HG03025 (cell line): ENCODE data around the gene GNB1.

Source experiments
- ATAC-seq: cut with Tn5 transposase; IDR thresholded peaks from one replicate; pipeline ENCODE4 v1.9.1; 2021; ENCODE audit warnings: mild to moderate bottlenecking, moderate library complexity; ENCODE audit not compliant: unreplicated experiment, low FRiP score

The GNB1 gene

GRCh38 chr1:1832820-1833219 lies 58.1 kb downstream of the GNB1 start:
- ATAC-seq = no peak

DNA sequence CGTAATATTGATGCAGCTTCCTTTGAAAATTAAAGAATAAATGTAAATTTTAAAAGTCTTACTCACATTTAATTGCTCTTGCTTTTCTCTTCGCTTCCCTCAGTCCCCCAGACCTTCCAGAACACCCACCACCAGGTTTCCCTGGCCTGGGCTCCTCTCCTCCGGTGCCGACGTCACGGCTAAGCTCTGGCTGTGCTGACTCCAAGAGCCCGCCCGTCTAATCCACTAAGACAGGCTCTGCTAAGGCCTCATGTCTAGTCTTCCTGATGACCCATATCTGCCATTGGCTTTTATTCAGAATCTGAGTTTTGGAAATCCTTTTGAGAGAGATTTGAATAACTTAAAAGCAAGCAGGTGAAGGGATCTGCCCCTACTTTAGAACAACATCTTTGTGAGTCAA lies 58.7 kb downstream of the GNB1 start:
- ATAC-seq = no peak

DNA sequence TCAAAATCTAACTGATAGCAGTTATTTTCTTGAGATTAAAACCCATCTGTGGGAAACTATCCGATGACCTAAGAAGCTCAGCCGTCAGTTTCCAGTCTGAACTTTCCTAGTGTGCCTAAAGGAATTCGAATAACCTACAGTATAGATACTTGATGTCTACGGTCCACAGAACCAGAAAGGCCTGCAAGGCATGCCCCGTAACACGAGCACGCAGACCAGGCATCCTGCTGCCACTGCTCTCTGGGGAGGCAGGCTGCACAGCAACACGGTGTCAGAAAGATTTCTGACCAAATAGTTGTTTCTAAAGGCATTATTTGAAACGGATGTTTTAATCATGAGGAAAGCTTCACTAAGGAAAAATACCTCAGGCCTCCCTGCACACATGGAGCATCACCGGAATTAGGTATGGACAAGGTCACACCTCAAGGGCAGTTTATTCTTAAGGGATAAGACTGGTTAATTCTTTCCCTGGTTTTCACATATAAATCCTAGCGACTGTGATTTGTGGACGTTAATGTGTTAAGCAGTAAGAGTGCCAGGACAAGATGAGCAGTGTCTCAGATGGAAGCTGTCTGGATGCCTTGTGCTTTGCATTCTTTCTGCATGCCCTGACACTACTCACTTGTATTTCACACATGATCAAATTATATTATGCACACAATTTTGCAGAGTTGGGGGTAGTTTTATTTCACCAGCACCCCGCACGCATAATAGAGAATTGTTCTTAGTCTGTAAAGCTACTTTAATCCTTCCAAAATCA lies 63.6 kb downstream of the GNB1 start:
- ATAC-seq = no peak

DNA sequence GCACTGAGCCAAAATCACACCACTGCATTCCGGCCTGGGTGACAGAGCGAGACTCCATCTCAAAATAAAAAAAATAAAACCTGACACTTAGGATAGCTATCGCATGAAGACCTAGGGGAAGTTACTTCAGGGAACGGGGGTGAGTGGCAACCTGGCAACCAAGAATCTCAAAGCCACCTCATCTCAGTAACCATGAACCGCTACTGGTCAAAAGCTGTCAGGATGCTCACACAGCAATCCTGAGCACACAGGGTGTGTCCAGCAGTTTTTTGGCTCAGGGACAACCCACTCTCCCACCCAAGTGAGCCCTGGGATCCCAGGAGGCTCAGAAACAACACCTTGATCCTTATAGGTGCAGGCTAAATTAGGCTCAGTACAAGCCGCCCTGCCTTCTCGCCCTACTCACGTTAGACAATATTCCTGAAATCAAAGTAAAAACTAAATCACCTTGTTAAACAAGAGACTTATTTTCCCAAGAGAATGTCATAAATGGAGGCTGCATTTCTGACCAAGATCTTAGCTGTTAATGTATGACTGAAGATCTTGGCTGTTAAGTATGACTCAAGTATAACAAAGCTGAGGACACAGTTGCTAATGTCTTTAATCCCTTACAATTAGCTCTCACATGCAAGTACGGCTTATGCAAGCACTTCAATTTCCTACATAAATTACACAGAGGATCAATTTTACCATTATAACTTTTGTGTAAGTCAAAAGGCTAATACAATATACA lies 64.4 kb downstream of the GNB1 start:
- ATAC-seq = no peak

DNA sequence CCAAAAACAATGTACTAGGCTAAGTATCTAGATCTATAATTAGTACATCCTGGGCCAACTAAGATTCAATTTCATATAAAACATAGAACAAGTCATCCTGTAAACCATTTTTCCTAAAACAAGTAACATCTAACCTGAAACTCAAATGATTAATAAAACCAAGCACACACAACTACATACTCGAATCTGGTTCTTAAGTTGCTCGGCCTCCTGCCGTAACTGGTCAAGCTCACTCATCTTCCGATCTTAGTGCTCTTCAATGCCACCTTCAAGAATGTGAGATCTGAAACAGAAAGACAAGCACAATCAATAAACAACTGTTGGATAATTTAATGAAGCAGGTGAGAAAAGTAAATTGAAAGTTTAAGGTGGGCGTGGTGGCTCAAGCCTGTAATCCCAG lies 65.7 kb downstream of the GNB1 start:
- no peak for ATAC-seq

DNA sequence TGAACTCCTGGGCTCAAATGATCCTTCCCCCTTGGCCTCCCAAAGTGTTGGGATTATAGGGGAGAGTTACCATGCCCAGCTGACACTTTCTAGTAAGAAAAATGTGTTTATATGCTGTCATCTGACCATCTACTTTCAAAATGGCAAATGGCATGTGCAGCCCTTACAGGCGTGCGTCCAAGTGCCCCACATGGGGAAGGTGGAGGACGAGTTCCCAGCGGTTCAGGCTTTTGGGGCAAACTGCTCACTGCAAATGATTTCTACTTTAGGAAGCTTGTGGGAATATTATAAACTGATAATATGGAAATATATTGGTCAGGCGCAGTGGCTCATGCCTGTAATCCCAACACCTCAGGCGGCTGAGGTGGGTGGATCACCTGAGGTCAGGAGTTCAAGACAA lies 71.1 kb downstream of the GNB1 start:
- ATAC-seq = no peak

- no peak for ATAC-seq
These were observed 73.7 kb downstream of the GNB1 start for GRCh38 chr1:1817221-1817620.

DNA sequence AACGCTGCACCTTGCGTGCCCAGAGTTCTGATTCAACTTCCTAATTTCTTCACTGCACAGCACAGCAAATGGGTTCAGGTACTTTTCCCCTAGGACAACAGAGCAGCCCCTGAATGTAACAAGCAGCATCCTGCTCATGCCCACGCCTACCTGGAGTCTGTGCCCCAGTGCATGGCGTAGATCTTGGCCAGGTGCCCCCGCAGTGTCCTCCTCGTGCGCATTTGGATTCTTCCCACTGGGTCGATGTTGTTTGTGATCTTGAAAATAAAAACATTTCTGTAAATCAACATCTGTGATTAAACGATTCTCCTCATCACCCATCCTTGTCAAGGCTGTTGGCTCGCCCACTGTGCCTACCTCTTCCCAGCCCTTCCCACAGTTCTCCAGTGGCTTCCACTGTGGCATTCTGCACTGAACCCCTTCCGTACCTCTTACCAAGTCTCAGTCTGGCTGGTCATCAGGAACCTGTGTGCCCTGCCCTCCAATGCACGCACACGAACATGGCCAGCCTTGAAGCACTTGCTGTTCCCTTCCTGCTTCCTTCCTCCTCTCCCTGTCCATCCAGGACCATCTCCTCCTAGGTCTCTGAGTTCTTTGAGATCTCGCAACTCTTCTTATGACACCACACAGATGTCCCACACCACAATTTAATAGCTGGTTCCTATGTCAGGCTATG lies 75.1 kb downstream of the GNB1 start:
- no peak for ATAC-seq

GRCh38 chr1:1809489-1809888 lies 81.4 kb downstream of the GNB1 start:
- no peak for ATAC-seq

DNA sequence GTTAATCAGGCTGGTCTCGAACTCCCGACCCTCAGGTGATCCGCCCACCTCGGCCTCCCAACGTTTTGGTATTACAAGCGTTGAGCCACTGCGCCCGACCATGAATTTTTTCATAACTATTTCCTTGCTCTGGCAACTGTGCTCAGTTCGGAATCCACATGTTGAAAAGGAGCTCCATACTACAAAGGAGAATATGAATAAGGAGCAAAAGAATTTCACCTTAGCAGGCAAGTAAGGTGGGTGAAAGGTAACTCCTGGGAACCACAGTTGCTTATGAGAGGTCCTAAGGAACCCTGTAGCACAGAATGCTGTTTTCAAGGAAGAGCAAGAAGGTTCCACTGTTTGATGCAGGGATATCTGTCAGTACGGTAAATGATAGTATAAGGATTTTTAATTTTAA lies 82.7 kb downstream of the GNB1 start:
- ATAC-seq = no peak

- no peak for ATAC-seq
These were observed 84.0 kb downstream of the GNB1 start for GRCh38 chr1:1806890-1807289.

DNA sequence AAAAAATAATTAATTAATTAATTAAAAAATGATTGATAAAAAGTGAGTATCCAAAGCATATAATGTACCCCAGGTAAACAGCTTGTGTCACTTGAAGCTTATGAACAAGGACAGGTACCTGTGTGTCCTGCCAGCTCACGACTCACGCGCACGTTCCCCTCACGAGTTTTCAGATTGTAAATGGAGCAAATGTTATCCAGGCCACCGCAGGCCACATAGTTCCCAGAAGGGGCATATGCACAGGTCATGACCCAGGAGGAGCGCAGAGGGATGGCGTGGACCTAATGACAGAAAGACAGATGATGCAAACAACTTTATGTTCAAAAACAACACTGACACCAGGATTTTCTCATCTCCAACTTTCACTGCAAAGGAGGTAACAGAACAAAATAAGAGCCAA lies 86.6 kb downstream of the GNB1 start:
- no peak for ATAC-seq

DNA sequence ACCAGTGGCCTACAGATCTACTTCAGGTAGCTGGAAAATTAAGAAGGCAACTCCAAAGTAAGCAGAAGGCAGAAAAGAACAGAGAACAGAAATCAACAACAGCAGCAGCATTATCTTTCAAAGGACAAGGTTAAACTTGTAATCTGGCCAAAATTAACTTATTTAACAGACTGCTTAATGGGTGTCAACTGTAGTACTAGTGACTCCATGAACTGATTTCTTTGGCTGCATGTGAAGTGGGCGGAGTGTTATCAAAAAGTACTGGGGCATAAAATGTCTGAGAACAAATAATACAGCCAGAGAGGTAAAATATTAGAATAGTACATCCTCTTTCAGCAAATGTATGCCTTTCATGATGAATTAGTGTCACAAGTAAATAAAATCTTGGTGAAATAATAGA lies 88.0 kb downstream of the GNB1 start:
- ATAC-seq = no peak

GRCh38 chr1:1799716-1800115 lies 91.2 kb downstream of the GNB1 start:
- no peak for ATAC-seq

DNA sequence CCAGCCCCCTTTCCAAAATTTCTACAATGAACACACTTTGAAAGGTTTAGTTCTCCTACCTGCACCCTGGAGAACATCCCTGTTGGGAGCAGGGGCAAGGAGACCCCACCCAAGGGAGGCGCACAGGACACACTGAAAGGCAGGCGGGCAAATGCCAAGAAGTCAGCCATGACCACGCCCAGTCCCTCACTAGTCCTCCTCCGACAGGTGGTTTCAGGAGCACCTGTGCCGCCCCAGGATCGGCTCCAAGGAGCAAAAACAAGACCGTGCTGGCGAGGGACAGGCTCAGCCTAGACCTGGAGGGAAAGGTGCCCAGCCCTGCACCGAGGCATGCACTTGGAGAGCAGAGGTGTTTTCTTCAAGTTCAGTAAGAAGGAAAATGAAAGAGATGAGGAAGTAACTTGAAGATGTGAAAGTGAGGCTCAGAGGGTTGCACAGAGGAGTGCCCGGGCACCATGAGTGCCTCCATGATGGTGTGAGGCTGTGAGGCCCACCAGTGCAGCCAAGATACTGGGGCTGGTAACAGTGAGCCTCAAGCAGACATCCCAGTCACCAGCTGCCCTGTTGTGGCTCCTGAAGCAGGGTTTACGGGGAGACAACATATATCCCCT lies 93.1 kb downstream of the GNB1 start:
- no peak for ATAC-seq

- ATAC-seq = no peak
These were observed 94.4 kb downstream of the GNB1 start for GRCh38 chr1:1796466-1796865.

GRCh38 chr1:1794999-1795398 lies 95.9 kb downstream of the GNB1 start:
- no peak for ATAC-seq

GRCh38 chr1:1793481-1794244 lies 97.2 kb downstream of the GNB1 start:
- ATAC-seq = no peak

DNA sequence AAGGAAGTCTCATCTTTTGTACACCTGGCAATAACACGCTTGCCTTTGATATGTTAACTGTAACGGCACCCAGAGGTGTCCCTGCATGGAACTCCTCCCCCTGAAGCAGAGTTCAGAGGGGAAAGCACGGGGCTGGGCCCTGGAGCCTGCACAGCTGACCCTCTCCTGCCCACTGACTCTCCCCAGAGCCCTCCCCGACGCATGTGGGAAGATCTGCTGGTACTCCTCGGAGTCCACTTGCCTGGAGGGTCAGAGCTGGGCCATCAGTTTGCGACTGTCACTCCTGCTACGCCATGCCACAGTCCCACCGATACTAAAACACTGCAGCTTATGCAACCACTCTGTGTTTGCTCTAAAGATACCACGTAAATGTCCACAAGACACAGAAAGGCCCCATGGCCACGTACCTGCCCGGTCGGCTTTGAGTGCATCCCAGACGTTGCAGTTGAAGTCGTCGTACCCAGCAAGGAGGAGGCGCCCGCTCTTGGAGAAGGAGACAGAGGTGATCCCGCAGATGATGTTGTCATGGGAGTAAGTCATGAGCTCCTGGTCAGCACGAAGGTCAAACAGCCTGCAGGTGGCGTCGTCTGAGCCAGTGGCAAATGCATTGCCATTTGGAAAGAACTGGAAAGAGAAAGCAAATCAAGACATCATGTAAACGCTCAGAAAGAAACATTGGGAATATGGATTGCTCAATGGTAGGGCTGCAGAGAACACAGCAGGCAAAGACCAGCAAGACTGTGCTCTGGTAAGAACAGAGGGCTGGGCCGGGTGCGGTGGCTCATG lies 102.0 kb downstream of the GNB1 start:
- ATAC-seq = no peak

GRCh38 chr1:1788136-1788535 lies 102.8 kb downstream of the GNB1 start:
- ATAC-seq = no peak
